Measurements from ENCODE around the gene BCL2L2. TPM values are rescaled to one million over a fixed set of nuclear protein-coding genes. Genes with fewer than 3 reads are reported as not detected.

The BCL2L2 gene
- total RNA-seq, 1 donor = 18.5 TPM

GRCh38 chr14:23351681-23352505 lies 45.3 kb downstream of the BCL2L2 start:
- TF ChIP-seq CTCF (IDR thresholded peaks at IDR 0.05; ENCODE audit: insufficient read depth, low read length) = no peak
- peak overlapping the region; percentile 78 for H3K4me3 ChIP-seq (ENCODE audit: low read depth, low read length)
- no peak for DNase-seq (ENCODE audit: low read depth)

GRCh38 chr14:23352506-23353432 lies 46.1 kb downstream of the BCL2L2 start, which contains the start of gene SLC22A17:
Gene SLC22A17 (minus strand): TSS chr14:23352887.
- TF ChIP-seq CTCF (IDR thresholded peaks at IDR 0.05; ENCODE audit: insufficient read depth, low read length) = peak; percentile 31
- H3K4me3 ChIP-seq (ENCODE audit: low read depth, low read length) = peak within 1 kb of the TSS; percentile 78
- DNase-seq (ENCODE audit: low read depth) = peak; percentile 82

GRCh38 chr14:23353433-23353780 lies 46.8 kb downstream of the BCL2L2 start:
- no peak for TF ChIP-seq CTCF (IDR thresholded peaks at IDR 0.05; ENCODE audit: insufficient read depth, low read length)
- no peak for DNase-seq (ENCODE audit: low read depth)
- no peak overlapping the region for H3K4me3 ChIP-seq (ENCODE audit: low read depth, low read length)

- DNase-seq (ENCODE audit: low read depth) = no peak
- H3K4me3 ChIP-seq (ENCODE audit: low read depth, low read length) = no peak overlapping the region
- no peak for TF ChIP-seq CTCF (IDR thresholded peaks at IDR 0.05; ENCODE audit: insufficient read depth, low read length)
These were observed 48.4 kb downstream of the BCL2L2 start for GRCh38 chr14:23354990-23355389.

- H3K4me3 ChIP-seq (ENCODE audit: low read depth, low read length) = no peak overlapping the region
- DNase-seq (ENCODE audit: low read depth) = no peak
- TF ChIP-seq CTCF (IDR thresholded peaks at IDR 0.05; ENCODE audit: insufficient read depth, low read length) = no peak
These were observed 49.3 kb downstream of the BCL2L2 start for GRCh38 chr14:23355871-23356435.

- TF ChIP-seq CTCF (IDR thresholded peaks at IDR 0.05; ENCODE audit: insufficient read depth, low read length) = no peak
- DNase-seq (ENCODE audit: low read depth) = no peak
- no peak overlapping the region for H3K4me3 ChIP-seq (ENCODE audit: low read depth, low read length)
These were observed 50.0 kb downstream of the BCL2L2 start for GRCh38 chr14:23356662-23357061.

All from fibroblast of the aortic adventitia (primary cell).